Measurements from ENCODE around the gene CEP89.

The CEP89 gene

GRCh38 chr19:32863841-32864240 is 107.9 kb downstream of the CEP89 start:
- no peaks in the 10 kb centered on the region for H3K27me3 ChIP-seq
- no peak for DNase-seq
- no peaks in the 10 kb centered on the region for H3K9me3 ChIP-seq
- no peak overlapping the region for H3K4me3 ChIP-seq (ENCODE audit: low read depth, low read length)
- no peaks in the 10 kb centered on the region for H3K36me3 ChIP-seq
- H3K4me1 ChIP-seq = no peaks in the 10 kb centered on the region
- TF ChIP-seq, protein P1, sequence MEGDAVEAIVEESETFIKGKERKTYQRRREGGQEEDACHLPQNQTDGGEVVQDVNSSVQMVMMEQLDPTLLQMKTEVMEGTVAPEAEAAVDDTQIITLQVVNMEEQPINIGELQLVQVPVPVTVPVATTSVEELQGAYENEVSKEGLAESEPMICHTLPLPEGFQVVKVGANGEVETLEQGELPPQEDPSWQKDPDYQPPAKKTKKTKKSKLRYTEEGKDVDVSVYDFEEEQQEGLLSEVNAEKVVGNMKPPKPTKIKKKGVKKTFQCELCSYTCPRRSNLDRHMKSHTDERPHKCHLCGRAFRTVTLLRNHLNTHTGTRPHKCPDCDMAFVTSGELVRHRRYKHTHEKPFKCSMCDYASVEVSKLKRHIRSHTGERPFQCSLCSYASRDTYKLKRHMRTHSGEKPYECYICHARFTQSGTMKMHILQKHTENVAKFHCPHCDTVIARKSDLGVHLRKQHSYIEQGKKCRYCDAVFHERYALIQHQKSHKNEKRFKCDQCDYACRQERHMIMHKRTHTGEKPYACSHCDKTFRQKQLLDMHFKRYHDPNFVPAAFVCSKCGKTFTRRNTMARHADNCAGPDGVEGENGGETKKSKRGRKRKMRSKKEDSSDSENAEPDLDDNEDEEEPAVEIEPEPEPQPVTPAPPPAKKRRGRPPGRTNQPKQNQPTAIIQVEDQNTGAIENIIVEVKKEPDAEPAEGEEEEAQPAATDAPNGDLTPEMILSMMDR (IDR thresholded peaks at IDR 0.05; ENCODE audit: low read depth, low read length) = no peak

- no peak overlapping the region for H3K4me3 ChIP-seq (ENCODE audit: low read depth, low read length)
- DNase-seq = no peak
These were observed 108.5 kb downstream of the CEP89 start for GRCh38 chr19:32863301-32863700.

GRCh38 chr19:32862741-32863140 is 109.0 kb downstream of the CEP89 start:
- no peaks in the 10 kb centered on the region for H3K27me3 ChIP-seq
- no peaks in the 10 kb centered on the region for H3K9me3 ChIP-seq
- H3K36me3 ChIP-seq = no peaks in the 10 kb centered on the region
- H3K4me1 ChIP-seq = no peaks in the 10 kb centered on the region
- no peak overlapping the region for H3K4me3 ChIP-seq (ENCODE audit: low read depth, low read length)
- DNase-seq = no peak
- TF ChIP-seq, protein P1 (IDR thresholded peaks at IDR 0.05; ENCODE audit: low read depth, low read length) = no peak

More at GRCh38 chr19:32863301-32863700, 108.5 kb downstream of the CEP89 start:
- Histone ChIP-seq H3K36me3 (no peaks in the 10 kb centered on the region), H3K9me3 (no peaks in the 10 kb centered on the region), H3K27me3 (no peaks in the 10 kb centered on the region), H3K4me1 (no peaks in the 10 kb centered on the region)
- TF ChIP-seq, protein P1 (IDR thresholded peaks at IDR 0.05; ENCODE audit: low read depth, low read length) = no peak

DNA sequence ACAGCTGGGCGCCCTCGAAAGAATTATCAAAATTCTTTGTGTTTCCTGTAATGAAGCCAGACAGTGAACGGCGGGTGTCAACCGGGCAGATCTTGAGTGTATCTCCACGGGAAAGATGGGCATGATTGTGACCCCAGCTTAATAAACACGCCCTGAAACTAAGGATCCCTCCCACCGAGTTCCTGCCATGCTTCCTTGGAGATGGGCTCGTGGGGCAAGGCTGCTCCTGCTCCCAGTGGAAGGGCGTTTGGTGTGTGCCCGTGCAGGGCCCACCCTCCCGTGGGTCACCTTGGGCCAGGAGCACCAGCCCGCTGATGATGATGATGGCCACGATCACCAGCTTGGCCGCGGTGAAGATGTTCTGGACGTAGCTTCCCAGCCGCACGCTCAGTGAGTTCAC is 109.6 kb downstream of the CEP89 start:
- Histone ChIP-seq H3K36me3 (no peaks in the 10 kb centered on the region), H3K9me3 (no peaks in the 10 kb centered on the region), H3K27me3 (no peaks in the 10 kb centered on the region), H3K4me1 (no peaks in the 10 kb centered on the region), H3K4me3 (ENCODE audit: low read depth, low read length) (no peak overlapping the region)
- TF ChIP-seq, protein P1 (IDR thresholded peaks at IDR 0.05; ENCODE audit: low read depth, low read length) = no peak
- DNase-seq = no peak

DNA sequence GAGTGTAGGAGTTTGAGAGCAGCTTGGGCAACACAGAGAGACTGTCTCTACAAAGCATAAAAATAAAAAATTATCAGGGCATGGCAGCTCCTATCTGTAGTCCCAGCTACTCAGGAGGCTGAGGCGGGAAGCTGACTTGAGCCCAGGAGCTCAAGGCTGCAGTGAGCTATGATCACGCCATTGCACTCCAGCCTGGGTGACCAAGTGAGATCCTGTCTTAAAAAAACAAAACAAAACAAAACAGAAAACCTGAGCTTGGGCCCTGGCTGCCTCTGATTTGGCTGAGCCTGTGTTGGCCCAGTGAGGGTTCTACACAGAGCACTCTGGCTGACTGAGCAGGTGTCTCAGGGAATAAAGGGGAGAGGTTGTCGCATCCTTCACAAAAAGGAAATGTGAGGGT is 110.2 kb downstream of the CEP89 start:
- Histone ChIP-seq H3K4me1 (no peaks in the 10 kb centered on the region), H3K27me3 (no peaks in the 10 kb centered on the region), H3K9me3 (no peaks in the 10 kb centered on the region), H3K36me3 (no peaks in the 10 kb centered on the region), H3K4me3 (ENCODE audit: low read depth, low read length) (no peak overlapping the region)
- TF ChIP-seq, protein P1 (IDR thresholded peaks at IDR 0.05; ENCODE audit: low read depth, low read length) = no peak
- DNase-seq = no peak

DNA sequence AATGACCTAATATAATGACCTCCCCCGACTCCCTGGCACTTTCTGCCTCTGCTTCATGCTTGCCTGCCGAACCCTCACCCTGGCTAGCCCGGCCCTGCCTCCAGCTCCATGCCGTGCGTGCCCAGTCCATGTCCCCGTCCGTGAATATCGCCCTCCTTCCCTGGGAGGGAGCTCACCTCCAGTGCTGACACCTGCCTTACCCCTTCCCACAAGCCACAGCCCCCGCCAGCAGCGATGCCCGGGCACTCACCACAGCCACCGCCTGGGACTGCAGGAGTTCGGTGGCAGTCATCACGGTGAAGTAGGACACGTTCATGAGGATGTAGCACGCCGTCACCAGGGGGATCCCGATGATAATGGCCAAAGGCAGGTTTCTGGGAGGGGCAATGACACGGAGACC is 112.2 kb downstream of the CEP89 start:
- Histone ChIP-seq H3K27me3 (no peaks in the 10 kb centered on the region), H3K36me3 (no peaks in the 10 kb centered on the region), H3K4me1 (no peaks in the 10 kb centered on the region), H3K9me3 (no peaks in the 10 kb centered on the region), H3K4me3 (ENCODE audit: low read depth, low read length) (no peak overlapping the region)
- TF ChIP-seq, protein P1 (IDR thresholded peaks at IDR 0.05; ENCODE audit: low read depth, low read length) = no peak
- DNase-seq = no peak
